Adrenal gland (tissue), 12 donors: ENCODE data around the gene WDR70. TPM values are rescaled to one million over a fixed set of nuclear protein-coding genes. Genes with fewer than 3 reads are reported as not detected.
"Not testable (repeated sequence)": the region's sequence is repeated elsewhere in the genome, so short reads cannot be mapped to it uniquely, and the experiment has no call there.

Experiments used
- DNase-seq, 7 donors: peaks; one replicate each; pipeline ENCODE4 v3.0.0-alpha.2; 2019 to 2020
- H3K27ac ChIP-seq, 5 donors: fragments of 200-600 bp; sonication (generic) in 4 of 5; 1 replicate in 3 of 5; 2 replicates in 2 of 5; pipeline versions ENCODE4 v1.5.1 to v1.8.0; 2016 to 2020; ENCODE audit warnings: mild to moderate bottlenecking in 1 of 5
- H3K27me3 ChIP-seq: fragments of 200-600 bp; 2 replicates; pipeline ENCODE4 v1.8.0; 2021
- H3K36me3 ChIP-seq, 2 donors: fragments of 200-600 bp; replicated peaks in 1 of 2; 1 replicate in 1 of 2; 2 replicates in 1 of 2; pipeline versions ENCODE4 v1.5.1 to v1.8.0; 2018 to 2022
- H3K4me1 ChIP-seq, 2 donors: fragments of 200-600 bp; replicated peaks in 1 of 2; 1 replicate in 1 of 2; 2 replicates in 1 of 2; pipeline versions ENCODE4 v1.5.1 to v1.8.0; 2018 to 2021
- H3K4me3 ChIP-seq, 4 donors: fragments of 200-600 bp; sonication (generic) in 3 of 4; one replicate each; pipeline ENCODE4 v1.5.1; 2016 to 2018
- H3K9me3 ChIP-seq, 3 donors: fragments of 200-600 bp; sonication (generic) in 1 of 3; replicated peaks in 1 of 3; 1 replicate in 2 of 3; 2 replicates in 1 of 3; pipeline versions ENCODE4 v1.5.1 to v1.8.0; 2016 to 2021
- POLR2A ChIP-seq, 2 donors: fragments of 450-650 bp; IDR thresholded peaks; one replicate each; pipeline ENCODE4 v1.6.1; 2017; ENCODE audit warnings: antibody characterized with exemption in 2 of 2, mild to moderate bottlenecking in 2 of 2, moderate library complexity in 1 of 2
- WGBS, 4 donors: extraction: QIAGEN DNeasy Blood & Tissue Kit in 2 of 4; methylation state at CpG; one replicate each; pipeline versions ENCODE4 v1.1.5 to v1.1.7; 2013 to 2017; 5-methylcytosine and 5-hydroxymethylcytosine counted together
- intact Hi-C, 2 donors: fragments of 100-400 bp; cut with DNase I; formaldehyde crosslinking; loops; one replicate each; pipeline versions ENCODE4 v1.14.1 to v1.15.0; 2022 to 2023
- polyA plus RNA-seq, 3 donors: library from polyadenylated mRNA; stranded (reverse); fragments of 200-250 nt in 2 of 3; fragments of 350-450 nt in 1 of 3; fragmentation: Illumina TruSeq in 1 of 3; extraction: RNeasy Lipid Tissue Mini Kit (QIAGEN cat#74804) in 1 of 3; gene quantifications; one replicate each; pipeline ENCODE4 v1.2.3, GENCODE V29; 2013 to 2014
- total RNA-seq, 9 donors: library from RNA; depleted of rRNA in 4 of 9; stranded (reverse); fragments of >200 nt in 4 of 9; fragments of 120-200 nt in 1 of 9; fragmentation: NEBNext Ultra II Directional in 1 of 9; extraction: Animal tissue kit (Norgen Biotek cat#: 25700) in 1 of 9; gene quantifications; one replicate each; pipeline versions ENCODE4 v1.1.0 to v1.2.4, GENCODE V29; 2013 to 2023
- TF ChIP-seq, protein P1 (sequence below), 6 experiments: fragments of 450-650 bp in 4 of 6; fragments of 200-600 bp in 2 of 6; sonication (generic) in 1 of 6; IDR thresholded peaks; 1 replicate in 5 of 6; 2 replicates in 1 of 6; pipeline versions ENCODE4 v1.5.1 to v1.8.0; 2016 to 2021; ENCODE audit warnings: antibody characterized with exemption in 6 of 6, mild to moderate bottlenecking in 2 of 6, moderate library complexity in 1 of 6
- donor health status: healthy with polysubstance abuse.
- donor health status: Bipolar disorder and iron deficiency.
- donor health status: DM: yes; HTN: yes; CAD: no.
- donor health status: DM: no; HTN: no; CAD: no.
- donor health status: DM: no; HTN: no; CAD: no.
- donor health status: DM: yes; HTN: yes; CAD: no.

WDR70 gene
- total and polyA plus RNA-seq, 12 donors = 9.2 to 42.6 (median 28.4) TPM

DNA sequence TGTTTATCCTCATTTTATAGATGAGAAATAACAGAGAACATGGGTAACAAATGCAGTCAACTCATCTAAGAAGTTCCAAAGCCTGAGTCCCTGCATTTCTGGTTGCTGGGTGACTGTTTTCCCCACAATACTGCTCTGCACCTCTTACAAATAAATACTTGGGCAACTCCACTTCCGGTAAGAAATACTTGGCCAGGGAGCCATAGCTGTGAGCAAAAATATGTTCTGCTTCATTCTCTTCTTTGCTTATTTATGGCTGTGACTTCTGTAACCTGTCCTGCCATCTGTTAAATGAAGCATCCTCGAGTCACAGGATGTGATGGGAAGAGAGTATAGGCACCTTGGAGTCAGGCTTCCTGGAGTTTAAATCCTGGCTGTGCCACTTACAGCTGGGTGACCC lies 410.9 kb downstream of the WDR70 start:
- no peaks in the 10 kb centered on the region for H3K36me3 ChIP-seq
- H3K27me3 ChIP-seq = no peaks in the 10 kb centered on the region
- peaks cover 0 to 7% of the 10 kb centered on the region in 2 donors for H3K4me1 ChIP-seq
- DNase-seq = no peak
- WGBS, 4 donors = 57 to 66% (median 63%) methylated on average over 2 of the region's 2 CpGs
- TF ChIP-seq, protein P1, sequence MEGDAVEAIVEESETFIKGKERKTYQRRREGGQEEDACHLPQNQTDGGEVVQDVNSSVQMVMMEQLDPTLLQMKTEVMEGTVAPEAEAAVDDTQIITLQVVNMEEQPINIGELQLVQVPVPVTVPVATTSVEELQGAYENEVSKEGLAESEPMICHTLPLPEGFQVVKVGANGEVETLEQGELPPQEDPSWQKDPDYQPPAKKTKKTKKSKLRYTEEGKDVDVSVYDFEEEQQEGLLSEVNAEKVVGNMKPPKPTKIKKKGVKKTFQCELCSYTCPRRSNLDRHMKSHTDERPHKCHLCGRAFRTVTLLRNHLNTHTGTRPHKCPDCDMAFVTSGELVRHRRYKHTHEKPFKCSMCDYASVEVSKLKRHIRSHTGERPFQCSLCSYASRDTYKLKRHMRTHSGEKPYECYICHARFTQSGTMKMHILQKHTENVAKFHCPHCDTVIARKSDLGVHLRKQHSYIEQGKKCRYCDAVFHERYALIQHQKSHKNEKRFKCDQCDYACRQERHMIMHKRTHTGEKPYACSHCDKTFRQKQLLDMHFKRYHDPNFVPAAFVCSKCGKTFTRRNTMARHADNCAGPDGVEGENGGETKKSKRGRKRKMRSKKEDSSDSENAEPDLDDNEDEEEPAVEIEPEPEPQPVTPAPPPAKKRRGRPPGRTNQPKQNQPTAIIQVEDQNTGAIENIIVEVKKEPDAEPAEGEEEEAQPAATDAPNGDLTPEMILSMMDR (IDR thresholded peaks at IDR 0.05) = no peak
- no peak for TF ChIP-seq POLR2A (IDR thresholded peaks at IDR 0.05)
- intact Hi-C loops = no loop called here
- H3K9me3 ChIP-seq = no peaks in the 10 kb centered on the region
- H3K27ac ChIP-seq = no peak overlapping the region
- no peak overlapping the region for H3K4me3 ChIP-seq

DNA sequence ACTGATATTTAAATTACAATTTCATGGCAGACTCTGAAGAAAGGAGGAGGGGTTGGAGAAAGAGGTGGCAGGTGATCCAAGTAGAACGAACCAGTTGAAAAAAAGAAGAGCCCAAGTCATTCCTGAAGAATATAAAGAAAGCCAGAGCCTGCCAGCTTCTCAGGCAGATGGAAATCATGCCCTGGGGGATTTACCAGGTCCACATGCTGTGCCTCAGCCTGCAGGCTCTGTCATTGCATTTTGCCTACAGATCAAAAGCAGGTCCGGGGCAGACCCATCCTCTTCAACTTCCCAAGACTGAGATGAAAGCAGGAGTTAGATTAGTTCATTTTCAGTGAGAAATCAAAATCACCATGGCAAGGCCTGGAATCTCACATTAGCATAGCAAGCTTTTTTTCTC lies 412.2 kb downstream of the WDR70 start:
- TF ChIP-seq, protein P1 (IDR thresholded peaks at IDR 0.05) = no peak
- no peak for TF ChIP-seq POLR2A (IDR thresholded peaks at IDR 0.05)
- H3K4me1 ChIP-seq = peaks cover 0 to 7% of the 10 kb centered on the region in 2 donors
- WGBS, 4 donors = 75 to 94% (median 81%) methylated on average over 2 of the region's 2 CpGs
- no peak for DNase-seq
- intact Hi-C loops = no loop called here
- H3K27ac ChIP-seq = no peak overlapping the region
- no peaks in the 10 kb centered on the region for H3K27me3 ChIP-seq
- H3K36me3 ChIP-seq = no peaks in the 10 kb centered on the region
- H3K4me3 ChIP-seq = no peak overlapping the region
- peaks cover 0 to 9% (median 0%) of the 10 kb centered on the region in 3 donors for H3K9me3 ChIP-seq

DNA sequence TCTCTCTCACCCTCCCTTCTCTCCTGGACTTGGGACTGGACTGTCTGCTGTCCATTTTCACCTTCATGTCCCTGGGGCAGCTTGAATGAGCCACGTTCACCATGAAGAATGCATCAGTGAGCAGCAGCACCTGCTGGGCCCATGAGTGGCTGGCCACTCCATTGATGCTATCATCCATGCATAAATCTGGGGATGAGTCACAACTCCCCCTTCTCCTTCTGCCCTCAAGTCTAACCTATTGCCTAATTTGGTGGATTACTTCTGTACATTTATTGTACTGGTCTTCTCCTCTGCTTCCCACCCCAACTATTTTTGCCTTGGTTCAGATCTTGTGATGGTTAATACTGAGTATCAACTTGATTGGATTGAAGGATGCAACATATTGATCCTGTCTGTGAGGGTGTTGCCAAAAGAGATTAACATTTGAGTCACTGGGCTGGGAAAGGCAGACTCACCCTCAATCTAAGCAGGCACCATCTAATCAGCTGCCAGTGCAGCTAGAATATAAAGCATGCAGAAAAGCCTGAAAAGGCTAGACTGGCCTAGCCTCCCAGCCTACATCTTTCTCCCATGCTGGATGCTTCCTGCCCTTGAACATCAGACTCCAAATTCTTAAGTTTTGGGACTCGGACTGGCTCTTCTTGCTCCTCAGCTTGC lies 414.0 kb downstream of the WDR70 start:
- Histone ChIP-seq H3K4me1 (no peaks in the 10 kb centered on the region), H3K36me3 (no peaks in the 10 kb centered on the region), H3K9me3 (peaks cover 0 to 9% (median 0%) of the 10 kb centered on the region in 3 donors), H3K27ac (no peak overlapping the region), H3K27me3 (no peaks in the 10 kb centered on the region), H3K4me3 (no peak overlapping the region)
- no peak for TF ChIP-seq POLR2A (IDR thresholded peaks at IDR 0.05)
- TF ChIP-seq, protein P1 (IDR thresholded peaks at IDR 0.05) = no peak
- no peak for DNase-seq
- intact Hi-C loops = no loop called here
- 55 to 94% (median 85%) methylated on average over 2 of the region's 2 CpGs for WGBS, 4 donors

DNA sequence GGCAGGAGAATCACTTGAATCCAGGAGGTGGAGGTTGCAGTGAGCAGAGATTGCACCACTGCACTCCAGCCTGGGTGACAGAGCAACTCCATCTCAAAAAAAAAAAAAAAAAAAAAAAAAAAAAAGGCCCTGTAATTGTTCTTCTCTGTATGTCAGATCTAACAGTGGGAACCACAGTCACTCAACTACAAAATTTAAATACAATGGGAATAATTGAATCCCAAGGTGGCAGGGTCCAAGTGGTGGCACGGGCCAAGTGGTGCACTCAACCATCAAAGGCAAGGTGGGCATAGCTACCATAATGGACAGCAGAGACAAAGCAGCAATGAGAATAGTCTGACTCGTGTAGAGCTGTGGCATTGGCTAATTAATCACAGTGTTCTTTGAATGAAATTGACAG lies 416.2 kb downstream of the WDR70 start:
- H3K4me3 ChIP-seq, DNase-seq, H3K27ac ChIP-seq, H3K36me3 ChIP-seq, H3K4me1 ChIP-seq, intact Hi-C loops, H3K27me3 ChIP-seq, H3K9me3 ChIP-seq: not testable (repeated sequence)
- WGBS, 4 donors = 75 to 80% (median 78%) methylated on average over 2 of the region's 2 CpGs

DNA sequence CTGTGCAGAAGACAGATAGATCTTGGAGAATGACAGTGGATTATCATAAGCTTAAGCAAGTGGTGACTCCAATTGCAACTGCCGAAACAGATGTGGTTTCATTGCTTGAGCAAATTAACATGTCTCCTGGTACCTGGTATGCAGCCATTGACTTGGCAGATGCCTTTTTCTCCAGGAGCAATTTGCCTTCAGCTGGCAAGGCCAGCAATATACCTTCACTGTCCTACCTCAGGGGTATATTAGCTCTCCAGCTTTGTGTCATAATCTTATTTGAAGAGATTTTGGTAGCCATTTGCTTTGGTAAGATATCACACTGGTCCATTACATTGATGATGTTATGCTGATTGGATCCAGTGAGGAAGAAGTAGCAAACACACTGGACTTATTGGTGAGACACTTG lies 417.3 kb downstream of the WDR70 start:
- H3K27ac ChIP-seq, DNase-seq, H3K4me1 ChIP-seq, H3K36me3 ChIP-seq, intact Hi-C loops, H3K4me3 ChIP-seq, H3K9me3 ChIP-seq, H3K27me3 ChIP-seq: not testable (repeated sequence)
- 86 to 100% (median 93%) methylated on average over 1 of the region's 1 CpG for WGBS, 4 donors
